ENCODE results near the gene POLR3H.
A peak's percentile ranks its signal among the peaks of the same experiment; 100 is the strongest.

POLR3H gene

DNA sequence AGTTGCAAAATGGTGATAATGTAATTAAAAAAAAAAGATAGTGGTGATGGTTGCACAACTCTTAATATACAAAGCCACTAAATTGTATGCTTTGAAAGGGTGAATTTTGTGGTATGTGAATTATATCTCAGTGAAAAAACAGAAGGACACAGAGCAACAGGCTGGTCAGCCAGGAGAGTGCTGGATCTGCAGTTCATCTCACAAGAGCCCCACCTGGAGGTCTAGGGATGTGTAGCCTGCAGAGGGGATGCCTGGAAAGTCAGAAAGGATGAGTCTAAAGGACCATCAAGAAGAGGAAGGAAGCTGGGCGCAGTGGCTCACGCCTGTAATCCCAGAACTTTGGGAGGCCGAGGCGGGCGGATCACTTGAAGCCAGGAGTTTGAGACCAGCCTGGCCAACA, 9.0 kb downstream of the POLR3H start:
- no peak for DNase-seq (ENCODE audit: low read depth in 2 of 2)

DNA sequence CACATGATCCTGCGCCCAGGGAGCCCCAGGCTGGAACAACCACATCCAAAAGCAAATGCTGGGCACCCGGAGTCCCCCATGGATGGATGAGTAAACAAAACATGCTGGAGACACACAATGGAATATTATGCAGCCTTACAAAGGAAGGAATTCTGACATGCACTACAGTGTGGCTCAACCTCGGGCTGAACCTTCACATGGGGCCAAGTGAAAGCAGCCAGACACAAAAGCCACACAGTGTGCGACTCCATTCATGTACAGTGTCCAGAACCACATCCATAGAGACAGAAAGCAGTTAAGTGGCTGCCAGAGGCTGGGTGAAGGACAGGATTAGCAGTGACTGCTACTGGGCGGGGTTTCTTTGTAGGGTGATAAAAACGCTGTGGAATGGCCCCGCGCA, 10.1 kb downstream of the POLR3H start:
- no peak for DNase-seq (ENCODE audit: low read depth in 2 of 2)

DNA sequence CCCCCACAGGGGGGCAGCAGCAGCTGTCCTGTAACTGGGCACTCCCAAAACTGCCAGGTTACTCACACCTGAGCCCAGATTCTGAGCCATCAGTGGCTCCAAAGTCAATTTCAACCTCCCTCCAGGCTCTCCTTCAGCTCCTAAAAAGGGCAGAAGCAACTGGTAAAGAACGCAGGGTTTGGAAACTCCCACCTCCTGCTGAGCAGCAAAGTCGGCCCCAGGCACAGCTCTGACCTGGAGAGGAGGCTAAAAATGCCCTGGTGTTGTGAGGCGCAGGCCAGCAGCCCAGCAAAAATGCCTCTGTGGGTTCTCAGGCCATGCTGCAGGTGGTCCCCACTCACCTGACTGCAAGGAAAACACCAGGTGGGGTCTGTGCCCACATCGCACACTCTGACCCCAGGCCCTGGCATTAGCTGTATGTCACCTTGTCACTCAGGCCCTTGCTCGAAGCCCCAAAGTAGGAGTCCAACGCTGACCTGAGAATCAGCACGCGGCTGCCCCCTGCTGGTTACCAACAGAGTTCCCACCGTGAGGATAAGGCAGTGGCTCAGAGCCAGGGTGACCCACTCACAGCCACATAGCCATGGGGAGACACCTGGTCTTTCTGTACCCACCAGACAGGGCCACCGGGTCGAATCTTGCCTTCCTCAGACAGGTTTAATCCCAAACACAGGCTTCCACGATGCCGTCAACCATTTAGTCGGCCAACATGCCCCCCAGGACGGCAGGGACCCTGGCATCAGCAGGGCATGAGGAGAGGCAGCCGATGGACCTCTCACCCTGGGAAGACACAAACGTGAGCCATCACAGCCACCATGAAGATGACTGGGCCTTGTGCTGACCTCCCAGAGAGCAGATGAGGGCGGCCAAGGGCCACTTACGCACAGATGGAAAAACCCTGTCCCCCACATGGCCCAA, 11.1 kb downstream of the POLR3H start:
- DNase-seq (ENCODE audit: low read depth in 2 of 2), result peak; percentile 61 to 71

DNA sequence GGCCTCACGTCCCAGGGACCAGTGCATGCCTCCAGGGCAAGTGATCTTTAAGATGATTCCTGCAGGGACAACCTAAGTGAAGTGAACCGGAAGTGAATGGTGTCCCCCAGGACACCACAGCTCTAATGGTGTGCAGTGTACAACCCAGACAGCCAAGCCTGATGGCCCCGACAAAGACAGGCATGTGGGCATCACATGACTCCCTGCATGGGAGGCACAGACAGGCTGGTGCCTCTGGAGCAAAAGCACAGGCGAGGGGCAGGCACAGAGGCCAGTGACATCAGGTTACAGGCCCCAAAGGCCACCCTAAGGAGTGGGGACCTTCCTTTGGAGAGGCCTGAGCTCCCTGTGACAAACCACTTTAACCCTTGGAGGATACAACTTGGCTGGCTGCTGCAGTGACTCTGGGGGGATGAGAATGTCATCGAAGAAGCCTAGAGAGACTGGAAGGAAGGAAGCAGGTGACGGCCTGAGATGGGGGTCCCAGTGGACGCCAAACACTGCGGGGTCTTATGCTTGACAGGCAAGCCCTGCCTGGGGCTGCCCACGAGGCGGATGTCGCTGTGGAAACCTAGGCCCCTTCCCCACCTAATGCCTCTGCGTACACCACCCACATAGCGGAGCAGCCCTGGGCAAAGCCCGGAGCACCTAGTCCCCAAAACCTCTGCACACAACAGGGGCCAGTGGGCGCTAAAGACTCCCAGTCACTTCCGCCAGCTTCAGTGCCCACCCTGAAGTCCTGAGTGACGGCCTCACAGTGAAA, 12.4 kb downstream of the POLR3H start:
- DNase-seq (ENCODE audit: low read depth in 2 of 2), result no peak

DNA sequence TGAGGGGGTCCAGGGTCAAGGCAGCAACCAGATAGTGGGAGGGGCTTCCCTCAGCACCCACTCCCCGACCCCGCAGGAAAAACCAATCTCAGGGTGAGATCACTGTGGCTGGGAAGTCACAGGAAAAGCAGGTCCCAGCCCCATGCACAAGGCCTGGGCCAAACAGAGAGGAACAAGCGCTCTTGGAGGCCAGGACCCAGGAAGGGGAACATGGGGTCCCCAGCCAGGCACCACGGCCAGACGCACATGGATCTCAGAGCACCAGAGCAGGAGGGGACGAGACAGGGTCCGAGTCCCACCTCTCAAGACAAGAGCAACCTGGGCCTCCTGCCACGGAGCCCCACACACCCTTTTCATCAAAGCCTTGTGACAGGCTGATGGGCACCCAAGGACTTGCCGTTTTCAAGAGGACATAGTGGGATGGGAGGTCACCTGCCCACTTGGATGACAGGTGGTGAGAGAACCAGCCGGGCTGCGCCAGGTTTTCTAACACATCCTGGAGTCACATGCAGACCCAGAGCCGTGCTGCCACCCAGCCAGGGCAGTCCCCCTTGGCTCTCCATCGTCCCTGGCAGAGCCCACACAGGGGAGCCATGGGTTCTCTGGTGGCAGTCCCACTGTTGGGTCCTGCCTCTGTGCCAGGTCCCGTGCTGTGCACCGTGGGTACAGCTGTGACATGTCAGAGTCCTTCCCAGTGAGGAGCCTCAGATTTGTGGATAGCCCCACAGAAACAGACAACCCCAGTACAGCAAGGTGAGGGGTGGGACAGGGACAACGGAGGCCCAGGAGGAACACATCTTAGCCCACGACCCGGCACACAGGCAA, 13.2 kb downstream of the POLR3H start:
- DNase-seq (ENCODE audit: low read depth in 2 of 2), result no peak

DNA sequence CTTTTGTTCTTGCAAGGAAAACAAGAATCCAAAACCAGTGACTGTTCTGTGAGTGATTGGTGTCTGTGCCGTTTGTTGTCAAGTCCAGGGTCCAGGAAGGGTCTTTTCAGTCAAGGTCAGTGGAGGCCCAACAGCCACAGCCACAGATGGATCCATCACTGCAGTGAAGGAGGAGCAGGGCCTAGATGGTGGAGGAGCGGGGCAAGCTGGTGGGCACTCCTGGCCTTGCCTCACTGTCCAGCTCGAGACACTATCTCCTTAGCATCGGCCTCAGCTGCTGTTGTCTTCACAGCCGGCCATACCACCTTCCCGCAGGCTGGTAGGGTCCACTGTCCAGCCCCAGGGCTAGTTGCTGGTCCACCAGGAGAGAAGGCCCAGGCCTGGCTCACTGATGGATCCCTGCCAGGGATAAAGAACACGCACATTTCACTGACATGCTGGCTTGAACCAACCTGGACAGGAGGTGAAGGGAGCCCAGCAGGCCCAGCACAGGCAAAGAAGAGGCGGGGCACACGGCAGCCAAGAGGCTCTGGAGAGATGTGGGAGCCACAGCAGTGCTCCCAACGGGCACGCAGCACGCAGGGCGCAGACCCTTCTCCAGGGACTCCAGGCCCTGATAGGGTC, 15.2 kb downstream of the POLR3H start:
- no peak for DNase-seq (ENCODE audit: low read depth in 2 of 2)

DNA sequence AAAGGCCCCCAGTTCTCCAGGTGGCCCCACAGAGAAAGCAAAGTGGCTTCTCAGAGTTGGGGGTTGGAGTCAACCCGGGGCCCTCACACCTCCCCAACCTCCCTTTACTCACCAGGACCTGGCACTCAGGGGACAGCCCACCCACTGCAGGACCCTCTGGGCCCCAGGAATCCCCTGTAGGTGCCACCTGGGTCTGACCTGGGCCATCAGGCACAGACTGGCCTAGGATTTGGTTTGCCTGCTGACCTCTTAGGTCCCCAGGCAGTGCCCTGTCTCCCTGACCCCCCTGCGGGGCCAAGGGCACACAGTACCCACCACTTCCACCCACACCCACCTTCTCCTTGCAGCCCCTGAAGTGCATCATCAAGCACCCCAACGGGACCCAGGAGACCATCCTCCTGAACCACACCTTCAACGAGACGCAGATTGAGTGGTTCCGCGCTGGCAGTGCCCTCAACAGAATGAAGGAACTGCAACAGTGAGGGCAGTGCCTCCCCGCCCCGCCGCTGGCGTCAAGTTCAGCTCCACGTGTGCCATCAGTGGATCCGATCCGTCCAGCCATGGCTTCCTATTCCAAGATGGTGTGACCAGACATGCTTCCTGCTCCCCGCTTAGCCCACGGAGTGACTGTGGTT, 16.0 kb downstream of the POLR3H start:
- no peak for DNase-seq (ENCODE audit: low read depth in 2 of 2)

DNA sequence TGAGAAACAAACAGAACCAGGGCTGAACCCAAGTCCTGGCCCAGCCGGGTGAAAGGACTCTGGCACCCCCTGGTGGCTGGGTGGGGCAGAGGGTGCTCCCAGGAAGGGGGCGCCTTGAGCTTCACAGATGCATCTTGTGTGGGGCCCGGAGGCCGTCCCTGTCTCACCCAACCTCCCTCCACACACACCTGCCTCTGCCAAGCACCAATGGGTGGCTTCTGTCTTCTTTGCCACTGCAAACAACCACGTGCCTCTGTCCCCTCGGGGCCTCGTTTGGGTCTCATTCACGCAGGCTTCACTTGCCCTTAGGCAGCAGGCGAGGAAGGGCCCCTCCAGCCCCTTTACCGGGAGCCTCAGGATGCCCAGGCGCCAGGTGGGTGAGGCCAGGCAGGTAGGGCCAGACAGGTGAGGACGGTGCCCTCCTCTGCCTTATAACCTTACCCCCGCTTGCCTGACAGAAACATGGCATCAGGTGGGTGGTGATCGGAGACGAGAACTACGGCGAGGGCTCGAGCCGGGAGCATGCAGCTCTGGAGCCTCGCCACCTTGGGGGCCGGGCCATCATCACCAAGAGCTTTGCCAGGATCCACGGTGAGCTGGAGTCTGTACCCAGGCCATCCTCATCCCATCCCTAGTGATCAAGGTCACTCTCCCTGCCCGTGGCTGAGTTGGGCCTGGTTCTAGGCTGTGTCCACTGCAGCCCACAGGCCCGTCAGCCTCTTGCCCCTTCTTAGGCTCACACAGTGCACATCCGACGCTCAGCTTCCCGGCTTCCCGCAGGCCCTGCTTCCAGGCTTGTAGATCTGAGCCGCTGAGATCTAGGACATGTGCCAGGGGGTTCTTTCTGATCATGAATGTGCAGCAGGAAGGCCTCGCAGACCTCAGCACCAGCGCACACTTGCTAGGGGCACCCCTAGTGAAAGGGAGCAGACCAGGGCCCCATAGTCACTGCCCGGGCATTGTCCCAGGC, 17.2 kb downstream of the POLR3H start:
- peak; percentile 49 to 63 for DNase-seq (ENCODE audit: low read depth in 2 of 2)

DNA sequence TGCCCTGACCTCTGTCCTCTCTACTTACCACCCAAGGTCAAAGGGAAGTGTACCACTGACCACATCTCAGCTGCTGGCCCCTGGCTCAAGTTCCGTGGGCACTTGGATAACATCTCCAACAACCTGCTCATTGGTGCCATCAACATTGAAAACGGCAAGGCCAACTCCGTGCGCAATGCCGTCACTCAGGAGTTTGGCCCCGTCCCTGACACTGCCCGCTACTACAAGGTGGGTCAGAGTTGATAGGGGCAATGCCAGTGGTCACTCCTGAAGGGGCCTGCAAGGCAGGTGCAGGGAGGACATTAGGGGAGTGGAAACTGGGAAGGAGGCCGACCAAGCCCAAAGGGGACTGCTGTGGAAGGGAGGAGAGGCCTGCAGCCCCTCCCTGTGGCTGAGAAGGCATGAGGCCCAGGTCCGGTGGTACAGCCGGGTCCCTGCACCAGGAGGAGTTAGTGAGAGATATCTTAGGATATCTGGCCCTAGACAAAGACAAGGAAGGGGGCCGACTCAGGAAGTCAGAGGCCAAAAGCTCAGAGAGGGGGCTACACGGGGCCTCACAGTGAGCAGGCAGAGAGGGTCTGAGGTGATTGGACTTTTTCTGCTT, 17.9 kb downstream of the POLR3H start:
- DNase-seq (ENCODE audit: low read depth in 2 of 2), result no peak

DNA sequence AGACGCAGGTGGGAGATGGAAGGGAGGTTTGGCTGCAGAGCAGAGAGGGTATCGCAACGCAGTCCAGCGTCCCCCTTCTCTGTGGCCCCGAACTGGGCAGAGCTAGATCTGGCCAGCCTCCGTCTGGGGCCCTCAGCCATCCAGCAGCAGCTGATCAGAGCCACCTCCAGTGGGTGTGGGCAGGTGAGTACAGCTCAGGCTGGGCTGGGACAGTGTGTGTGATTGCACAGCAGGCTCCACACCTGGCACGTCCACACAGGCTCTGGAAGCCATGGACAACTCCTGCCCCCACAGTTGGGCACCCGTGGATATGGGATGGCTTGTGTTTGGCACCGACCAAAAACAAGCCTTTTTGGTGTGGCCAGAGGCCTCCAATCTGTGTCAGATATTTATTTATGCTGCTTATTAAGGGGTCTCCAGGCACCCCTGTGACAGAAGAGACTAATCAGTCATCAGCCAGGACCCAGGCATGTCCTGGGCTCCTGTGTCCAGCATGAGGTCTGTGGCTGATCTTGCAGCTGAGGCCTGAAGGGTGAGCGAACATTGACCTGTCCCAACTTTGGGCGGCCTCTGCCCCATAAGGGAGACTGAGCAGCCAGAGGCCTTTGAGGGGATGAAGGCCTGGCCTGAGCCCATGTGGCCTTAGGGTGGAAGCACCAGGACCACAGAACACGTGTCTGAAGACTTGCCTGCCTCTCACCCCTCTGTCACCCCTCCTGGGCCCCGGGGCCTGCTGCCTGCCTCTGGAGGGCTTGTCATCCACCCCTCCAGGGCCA, 18.6 kb downstream of the POLR3H start:
- DNase-seq (ENCODE audit: low read depth in 2 of 2), result no peak

DNA sequence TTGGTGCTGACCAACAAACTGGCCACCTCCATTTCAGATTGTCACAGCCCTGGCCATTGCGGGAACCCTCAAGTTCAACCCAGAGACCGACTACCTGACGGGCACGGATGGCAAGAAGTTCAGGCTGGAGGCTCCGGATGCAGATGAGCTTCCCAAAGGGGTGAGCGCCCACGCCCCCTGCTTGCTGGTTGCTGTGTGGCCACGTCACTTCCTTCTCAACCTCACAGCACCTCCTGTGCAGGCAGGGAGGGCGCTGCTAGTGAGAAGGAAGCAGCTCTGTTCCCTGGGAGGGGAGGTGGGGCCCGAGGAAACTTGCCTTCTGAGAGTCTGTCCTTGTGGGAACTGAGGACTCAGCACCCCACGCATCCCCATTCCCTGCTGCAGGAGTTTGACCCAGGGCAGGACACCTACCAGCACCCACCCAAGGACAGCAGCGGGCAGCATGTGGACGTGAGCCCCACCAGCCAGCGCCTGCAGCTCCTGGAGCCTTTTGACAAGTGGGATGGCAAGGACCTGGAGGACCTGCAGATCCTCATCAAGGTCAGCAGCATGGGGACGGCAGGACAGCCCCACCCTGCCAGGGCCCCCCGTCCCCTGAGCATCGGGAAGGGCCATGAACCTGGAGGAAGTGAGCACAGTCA, 19.3 kb downstream of the POLR3H start:
- DNase-seq (ENCODE audit: low read depth in 2 of 2), result peak; percentile 49 to 52

DNA sequence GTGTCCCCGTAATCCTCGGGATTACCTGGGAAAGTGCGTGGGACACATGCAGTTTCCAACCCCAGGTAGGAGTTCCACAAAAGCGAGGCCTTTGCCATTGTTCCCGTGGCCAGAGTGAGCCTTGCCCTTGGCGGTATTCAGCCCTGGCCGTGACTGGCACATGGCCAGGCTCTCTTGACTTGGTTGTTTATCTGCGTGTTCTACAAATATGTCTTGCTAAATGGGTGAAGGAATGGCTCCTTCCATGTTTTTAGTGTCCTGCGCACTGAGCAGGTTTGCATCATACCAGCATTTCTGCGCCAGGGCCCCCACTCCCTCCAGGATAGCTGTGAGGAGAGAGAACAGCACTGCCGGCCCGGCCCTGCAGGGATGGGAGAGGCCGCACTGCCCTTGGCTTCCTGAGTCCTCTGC, 20.0 kb downstream of the POLR3H start:
- no peak for DNase-seq (ENCODE audit: low read depth in 2 of 2)

DNA sequence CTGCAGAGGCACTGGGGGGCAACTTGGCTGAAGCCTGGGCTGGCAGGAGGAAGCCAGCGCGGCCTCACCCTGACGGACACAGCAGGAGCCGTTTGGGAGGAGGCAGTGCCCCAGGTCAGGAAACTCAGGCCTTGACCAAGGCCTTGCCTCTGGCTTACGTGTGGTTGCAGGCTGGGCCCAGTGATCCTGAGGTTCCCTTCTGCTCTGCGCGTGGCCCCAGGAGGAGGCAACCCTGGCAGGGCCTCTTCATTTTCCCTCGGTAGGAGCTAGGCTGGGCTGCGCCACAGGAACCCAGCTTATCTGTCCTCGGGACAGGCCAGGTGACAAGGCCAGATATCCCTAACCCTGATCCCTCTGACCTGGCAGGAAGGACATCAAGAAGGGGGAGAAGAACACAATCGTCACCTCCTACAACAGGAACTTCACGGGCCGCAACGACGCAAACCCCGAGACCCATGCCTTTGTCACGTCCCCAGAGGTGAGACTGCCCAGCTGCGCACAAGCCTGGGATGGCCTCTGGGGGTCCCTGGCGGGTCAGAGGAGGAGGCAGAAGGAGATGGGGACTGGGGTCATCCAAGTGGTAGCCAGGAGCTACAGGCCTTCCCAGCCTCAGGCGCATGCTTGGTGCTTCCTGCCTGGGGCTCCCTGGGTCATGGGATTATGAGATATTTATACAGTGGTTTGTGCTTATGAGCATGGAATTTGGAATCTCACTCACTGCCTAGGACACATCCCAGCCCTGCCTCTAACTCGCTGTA, 20.6 kb downstream of the POLR3H start:
- no peak for DNase-seq (ENCODE audit: low read depth in 2 of 2)

DNA sequence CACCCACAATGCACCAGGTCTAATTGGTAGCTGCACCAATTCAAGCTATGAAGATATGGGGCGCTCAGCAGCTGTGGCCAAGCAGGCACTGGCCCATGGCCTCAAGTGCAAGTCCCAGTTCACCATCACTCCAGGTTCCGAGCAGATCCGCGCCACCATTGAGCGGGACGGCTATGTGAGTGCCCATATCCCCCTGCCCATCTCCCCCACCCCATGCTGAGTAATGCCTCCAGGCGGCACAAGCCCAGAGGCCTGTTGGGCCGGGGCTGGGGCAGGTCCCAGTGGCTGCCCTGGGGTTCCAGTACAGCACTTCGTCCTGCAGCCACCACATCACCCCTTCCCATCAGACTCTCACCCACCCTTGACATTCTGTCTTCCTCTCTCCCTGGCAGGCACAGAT, 21.5 kb downstream of the POLR3H start:
- no peak for DNase-seq (ENCODE audit: low read depth in 2 of 2)

DNA sequence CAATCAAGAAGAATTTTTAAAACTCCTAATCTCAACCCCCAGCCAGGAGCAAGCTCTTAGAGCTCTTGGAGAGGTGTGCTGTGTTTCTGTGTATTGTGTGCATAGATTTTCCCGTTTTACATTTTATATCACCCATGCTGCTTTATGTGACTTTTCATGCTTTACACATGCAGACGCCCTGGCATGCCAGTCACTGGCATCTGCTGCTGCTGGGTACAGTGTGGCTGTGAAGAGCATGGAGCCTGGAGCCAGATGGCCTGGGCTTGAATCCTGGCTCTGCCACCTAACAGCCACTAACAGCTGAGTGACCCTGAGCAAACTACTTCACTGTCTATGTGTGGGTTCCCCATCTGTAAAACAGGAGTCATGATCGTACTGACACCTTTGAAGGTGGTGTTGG, 23.1 kb downstream of the POLR3H start:
- no peak for DNase-seq (ENCODE audit: low read depth in 2 of 2)

DNA sequence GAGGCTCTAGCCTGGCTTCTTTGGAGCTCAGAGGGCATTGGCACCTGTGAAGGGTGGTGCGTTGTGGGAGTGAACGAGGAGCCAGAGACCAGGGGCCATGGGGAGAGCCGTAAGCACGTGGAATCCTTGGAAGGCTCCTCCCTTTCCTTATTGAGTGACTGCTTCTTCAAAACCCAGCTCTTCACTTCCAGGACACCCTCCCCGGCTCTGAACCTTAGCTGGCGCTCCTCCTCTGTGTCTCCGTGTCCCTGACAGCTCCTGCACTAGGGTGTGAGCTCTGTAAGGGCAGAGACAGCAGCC, 26.3 kb downstream of the POLR3H start:
- no peak for DNase-seq (ENCODE audit: low read depth in 2 of 2)

DNA sequence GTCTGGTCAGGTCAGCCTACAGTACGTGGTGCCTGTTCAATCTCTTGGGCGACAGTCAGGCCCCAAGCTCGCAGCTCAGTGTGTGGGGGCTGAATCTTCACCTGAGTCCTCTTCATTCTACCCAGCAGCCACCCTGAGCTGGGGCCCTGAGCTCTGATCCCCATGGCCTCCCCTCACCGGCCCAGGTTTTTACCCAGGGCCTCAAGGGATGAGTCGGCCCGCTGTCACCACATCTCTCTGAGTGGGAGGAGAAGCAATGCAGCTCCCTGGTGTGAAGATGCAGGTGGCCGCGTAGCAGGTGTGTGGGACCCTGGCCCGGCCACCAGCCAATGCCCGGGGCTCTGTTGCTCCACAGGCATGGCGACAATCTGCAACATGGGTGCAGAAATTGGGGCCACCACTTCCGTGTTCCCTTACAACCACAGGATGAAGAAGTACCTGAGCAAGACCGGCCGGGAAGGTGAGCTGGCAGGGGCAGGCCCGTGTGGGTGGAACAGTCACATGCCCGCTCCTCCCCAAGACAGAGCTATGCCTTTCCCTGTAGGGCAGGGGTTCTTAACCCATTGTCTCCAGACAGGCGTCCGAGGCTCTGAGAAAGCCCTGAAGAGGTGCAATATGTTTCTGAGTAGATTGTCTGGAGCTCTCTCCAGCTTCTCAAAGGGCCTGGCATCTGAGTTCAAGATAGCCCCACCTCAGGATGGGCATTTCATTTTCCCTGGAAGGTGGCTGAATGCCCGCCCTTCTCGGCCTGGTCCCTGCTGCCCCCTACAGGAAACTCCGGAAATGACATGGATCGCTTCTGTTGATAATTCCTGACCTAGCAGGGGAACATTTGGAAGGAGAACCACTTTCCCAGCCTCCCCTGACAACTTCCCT, 26.9 kb downstream of the POLR3H start:
- DNase-seq (ENCODE audit: low read depth in 2 of 2), result peak; percentile 43 to 53
